Adrenal gland (tissue), 12 donors: ENCODE data around the gene BIRC3. TPM values are rescaled to one million over a fixed set of nuclear protein-coding genes. Genes with fewer than 3 reads are reported as not detected.

Experiments
- DNase-seq, 7 donors: peaks; one replicate each; pipeline ENCODE4 v3.0.0-alpha.2; 2019 to 2020
- H3K27ac ChIP-seq, 5 donors: fragments of 200-600 bp; sonication (generic) in 4 of 5; 1 replicate in 3 of 5; 2 replicates in 2 of 5; pipeline versions ENCODE4 v1.5.1 to v1.8.0; 2016 to 2020; ENCODE audit warnings: mild to moderate bottlenecking in 1 of 5
- H3K27me3 ChIP-seq: fragments of 200-600 bp; 2 replicates; pipeline ENCODE4 v1.8.0; 2021
- H3K36me3 ChIP-seq, 2 donors: fragments of 200-600 bp; replicated peaks in 1 of 2; 1 replicate in 1 of 2; 2 replicates in 1 of 2; pipeline versions ENCODE4 v1.5.1 to v1.8.0; 2018 to 2022
- H3K4me1 ChIP-seq, 2 donors: fragments of 200-600 bp; replicated peaks in 1 of 2; 1 replicate in 1 of 2; 2 replicates in 1 of 2; pipeline versions ENCODE4 v1.5.1 to v1.8.0; 2018 to 2021
- H3K4me3 ChIP-seq, 4 donors: fragments of 200-600 bp; sonication (generic) in 3 of 4; one replicate each; pipeline ENCODE4 v1.5.1; 2016 to 2018
- H3K9me3 ChIP-seq, 3 donors: fragments of 200-600 bp; sonication (generic) in 1 of 3; replicated peaks in 1 of 3; 1 replicate in 2 of 3; 2 replicates in 1 of 3; pipeline versions ENCODE4 v1.5.1 to v1.8.0; 2016 to 2021
- POLR2A ChIP-seq, 2 donors: fragments of 450-650 bp; IDR thresholded peaks; one replicate each; pipeline ENCODE4 v1.6.1; 2017; ENCODE audit warnings: antibody characterized with exemption in 2 of 2, mild to moderate bottlenecking in 2 of 2, moderate library complexity in 1 of 2
- WGBS, 4 donors: extraction: QIAGEN DNeasy Blood & Tissue Kit in 2 of 4; methylation state at CpG; one replicate each; pipeline versions ENCODE4 v1.1.5 to v1.1.7; 2013 to 2017; 5-methylcytosine and 5-hydroxymethylcytosine counted together
- intact Hi-C, 2 donors: fragments of 100-400 bp; cut with DNase I; formaldehyde crosslinking; loops; one replicate each; pipeline versions ENCODE4 v1.14.1 to v1.15.0; 2022 to 2023
- polyA plus RNA-seq, 3 donors: library from polyadenylated mRNA; stranded (reverse); fragments of 200-250 nt in 2 of 3; fragments of 350-450 nt in 1 of 3; fragmentation: Illumina TruSeq in 1 of 3; extraction: RNeasy Lipid Tissue Mini Kit (QIAGEN cat#74804) in 1 of 3; gene quantifications; one replicate each; pipeline ENCODE4 v1.2.3, GENCODE V29; 2013 to 2014
- total RNA-seq, 9 donors: library from RNA; depleted of rRNA in 4 of 9; stranded (reverse); fragments of >200 nt in 4 of 9; fragments of 120-200 nt in 1 of 9; fragmentation: NEBNext Ultra II Directional in 1 of 9; extraction: Animal tissue kit (Norgen Biotek cat#: 25700) in 1 of 9; gene quantifications; one replicate each; pipeline versions ENCODE4 v1.1.0 to v1.2.4, GENCODE V29; 2013 to 2023
- TF ChIP-seq, protein P1 (sequence below), 6 experiments: fragments of 450-650 bp in 4 of 6; fragments of 200-600 bp in 2 of 6; sonication (generic) in 1 of 6; IDR thresholded peaks; 1 replicate in 5 of 6; 2 replicates in 1 of 6; pipeline versions ENCODE4 v1.5.1 to v1.8.0; 2016 to 2021; ENCODE audit warnings: antibody characterized with exemption in 6 of 6, mild to moderate bottlenecking in 2 of 6, moderate library complexity in 1 of 6
- donor health status: healthy with polysubstance abuse.
- donor health status: Bipolar disorder and iron deficiency.
- donor health status: DM: yes; HTN: yes; CAD: no.
- donor health status: DM: no; HTN: no; CAD: no.
- donor health status: DM: no; HTN: no; CAD: no.
- donor health status: DM: yes; HTN: yes; CAD: no.

The BIRC3 gene
- total and polyA plus RNA-seq, 12 donors: 0.48 to 8.6 (median 3.1) TPM

- no peak for DNase-seq
- H3K4me3 ChIP-seq: no peak overlapping the region
- TF ChIP-seq, protein P1, sequence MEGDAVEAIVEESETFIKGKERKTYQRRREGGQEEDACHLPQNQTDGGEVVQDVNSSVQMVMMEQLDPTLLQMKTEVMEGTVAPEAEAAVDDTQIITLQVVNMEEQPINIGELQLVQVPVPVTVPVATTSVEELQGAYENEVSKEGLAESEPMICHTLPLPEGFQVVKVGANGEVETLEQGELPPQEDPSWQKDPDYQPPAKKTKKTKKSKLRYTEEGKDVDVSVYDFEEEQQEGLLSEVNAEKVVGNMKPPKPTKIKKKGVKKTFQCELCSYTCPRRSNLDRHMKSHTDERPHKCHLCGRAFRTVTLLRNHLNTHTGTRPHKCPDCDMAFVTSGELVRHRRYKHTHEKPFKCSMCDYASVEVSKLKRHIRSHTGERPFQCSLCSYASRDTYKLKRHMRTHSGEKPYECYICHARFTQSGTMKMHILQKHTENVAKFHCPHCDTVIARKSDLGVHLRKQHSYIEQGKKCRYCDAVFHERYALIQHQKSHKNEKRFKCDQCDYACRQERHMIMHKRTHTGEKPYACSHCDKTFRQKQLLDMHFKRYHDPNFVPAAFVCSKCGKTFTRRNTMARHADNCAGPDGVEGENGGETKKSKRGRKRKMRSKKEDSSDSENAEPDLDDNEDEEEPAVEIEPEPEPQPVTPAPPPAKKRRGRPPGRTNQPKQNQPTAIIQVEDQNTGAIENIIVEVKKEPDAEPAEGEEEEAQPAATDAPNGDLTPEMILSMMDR (IDR thresholded peaks at IDR 0.05): no peak
- TF ChIP-seq POLR2A (IDR thresholded peaks at IDR 0.05): no peak
- intact Hi-C loops: no loop called here
- no peak overlapping the region for H3K27ac ChIP-seq
- H3K27me3 ChIP-seq: no peaks in the 10 kb centered on the region
- peaks cover 0 to 23% of the 10 kb centered on the region in 2 donors for H3K36me3 ChIP-seq
- peaks cover 0 to 7% (median 5%) of the 10 kb centered on the region in 3 donors for H3K9me3 ChIP-seq
- H3K4me1 ChIP-seq: no peaks in the 10 kb centered on the region
Measured at GRCh38 chr11:102357116-102357515, 39.8 kb downstream of the BIRC3 start.

DNA sequence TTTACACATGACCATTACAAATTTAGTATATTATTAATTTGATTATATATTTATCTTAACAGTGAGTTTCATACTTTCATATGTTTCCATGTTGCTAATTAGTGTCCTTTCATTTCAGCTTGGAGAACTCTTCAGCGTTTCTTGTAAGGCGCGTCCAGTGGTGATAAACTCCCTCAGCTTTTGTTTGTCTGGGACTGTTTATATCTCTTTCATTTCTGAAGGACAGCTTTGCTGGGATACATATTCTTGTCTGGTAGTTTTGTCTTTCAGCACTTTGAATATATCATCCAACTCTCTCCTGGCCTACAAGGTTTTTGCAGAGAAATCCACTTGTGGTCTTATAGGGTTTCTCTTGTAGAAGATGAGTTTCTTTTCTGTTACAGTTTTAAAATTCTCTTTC lies 42.1 kb downstream of the BIRC3 start:
- intact Hi-C loops: no loop called here
- H3K27ac ChIP-seq: no peak overlapping the region
- DNase-seq: no peak
- H3K4me3 ChIP-seq: no peak overlapping the region
- 64 to 98% (median 74%) methylated on average over 3 of the region's 3 CpGs for WGBS, 4 donors
- H3K27me3 ChIP-seq: no peaks in the 10 kb centered on the region
- H3K36me3 ChIP-seq: peaks cover 0 to 27% of the 10 kb centered on the region in 2 donors
- TF ChIP-seq, protein P1 (IDR thresholded peaks at IDR 0.05): no peak
- TF ChIP-seq POLR2A (IDR thresholded peaks at IDR 0.05): no peak
- H3K9me3 ChIP-seq: peaks cover 0 to 7% (median 5%) of the 10 kb centered on the region in 3 donors
- peaks cover 0 to under 1% of the 10 kb centered on the region in 2 donors for H3K4me1 ChIP-seq

DNA sequence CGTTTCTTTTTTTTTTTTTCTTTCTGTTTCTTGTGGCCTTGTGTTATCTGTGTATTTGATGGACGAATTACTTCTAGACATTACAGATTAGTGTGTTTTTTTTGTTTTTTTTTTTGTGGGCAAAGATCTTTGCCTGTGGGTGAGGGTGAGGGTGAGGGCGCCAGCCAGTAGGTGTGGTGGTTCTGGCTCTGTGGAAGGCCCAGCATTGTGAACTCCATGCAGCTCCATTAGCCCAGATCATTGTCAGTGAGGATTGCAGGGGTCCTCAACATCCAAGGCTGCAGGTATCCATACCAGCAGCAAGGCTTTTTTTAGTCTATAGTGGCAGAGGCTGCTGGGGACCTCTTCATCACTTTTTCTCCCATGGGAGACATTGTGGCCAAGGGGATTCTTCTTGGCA lies 43.4 kb downstream of the BIRC3 start:
- TF ChIP-seq, protein P1 (IDR thresholded peaks at IDR 0.05): no peak
- TF ChIP-seq POLR2A (IDR thresholded peaks at IDR 0.05): no peak
- Histone ChIP-seq H3K4me1 (peaks cover 6 to 7% of the 10 kb centered on the region in 2 donors), H3K4me3 (no peak overlapping the region), H3K27me3 (no peaks in the 10 kb centered on the region), H3K36me3 (peaks cover 0 to 39% of the 10 kb centered on the region in 2 donors), H3K27ac (no peak overlapping the region), H3K9me3 (peaks cover 0 to 5% (median 0%) of the 10 kb centered on the region in 3 donors)
- intact Hi-C loops: no loop called here
- WGBS, 4 donors: 50 to 62% (median 56%) methylated on average over 3 of the region's 3 CpGs
- no peak for DNase-seq

DNA sequence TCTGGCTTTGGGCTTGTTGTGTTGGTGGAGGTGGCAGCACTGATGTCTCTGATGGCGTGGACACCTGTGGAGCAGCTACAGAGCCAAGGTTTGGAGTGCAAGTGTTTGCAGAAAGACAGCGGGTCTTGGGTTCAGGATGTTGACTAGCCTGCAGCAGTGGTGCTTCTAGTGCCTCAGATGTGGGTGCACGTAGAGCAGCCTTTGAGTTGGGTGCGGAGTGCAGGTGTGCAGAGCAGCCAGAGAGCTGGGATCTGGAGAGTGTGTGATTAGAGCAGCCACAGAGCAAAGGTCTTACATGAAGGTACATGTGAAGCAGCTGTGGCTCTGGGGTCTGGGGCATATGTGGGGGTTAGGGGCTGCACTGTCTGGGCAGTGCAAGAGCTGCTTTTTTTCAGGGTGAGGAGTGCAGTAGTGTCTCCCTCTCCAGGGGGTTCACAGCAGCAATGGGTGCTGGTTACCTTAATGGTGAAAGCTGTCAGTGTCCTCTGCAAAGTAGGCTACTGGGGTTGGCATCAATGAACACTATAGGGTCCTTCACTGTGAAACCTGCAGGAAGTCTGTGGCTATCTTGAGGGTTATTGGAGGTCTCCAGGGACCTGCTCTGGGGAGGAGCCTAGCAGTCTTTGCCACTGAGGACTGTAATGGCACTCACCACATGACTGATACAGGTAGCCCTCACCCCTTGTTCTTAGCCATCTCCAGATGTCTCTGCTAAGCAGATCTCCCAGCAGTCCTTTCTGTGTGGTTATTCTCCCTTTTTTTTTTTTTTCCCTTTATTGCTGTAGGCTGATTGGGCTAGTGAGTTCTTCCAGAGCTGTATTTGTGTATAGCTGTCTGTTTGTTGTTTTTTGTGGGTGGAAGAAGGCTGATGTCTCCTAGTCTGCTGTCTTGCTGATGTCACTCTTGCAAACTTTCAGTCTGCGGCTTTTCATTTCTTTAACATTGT lies 44.1 kb downstream of the BIRC3 start:
- Histone ChIP-seq H3K4me1 (peaks cover 6 to 7% of the 10 kb centered on the region in 2 donors), H3K4me3 (no peak overlapping the region), H3K27me3 (no peaks in the 10 kb centered on the region), H3K9me3 (peaks cover 0 to 5% (median 0%) of the 10 kb centered on the region in 3 donors), H3K27ac (no peak overlapping the region), H3K36me3 (peaks cover 0 to 41% of the 10 kb centered on the region in 2 donors)
- no peak for TF ChIP-seq POLR2A (IDR thresholded peaks at IDR 0.05)
- TF ChIP-seq, protein P1 (IDR thresholded peaks at IDR 0.05): no peak
- no peak for DNase-seq
- 96 to 100% (median 98%) methylated on average over 3 to 5 of the region's 5 CpGs for WGBS, 4 donors
- intact Hi-C loops: no loop called here
